A549 (cell line): Measurements from ENCODE around the gene CARNS1. TPM values are rescaled to one million over a fixed set of nuclear protein-coding genes. Genes with fewer than 3 reads are reported as not detected.

Experiments used
- polyA plus RNA-seq, 4 experiments: library from polyadenylated mRNA; depleted of rRNA in 3 of 4; stranded (reverse); fragments of >200 nt; fragmentation: RNase III in 1 of 4; extraction: RNeasy Plus Mini Kit Qiagen cat#74134 plus additional on column Dnase treatment in 1 of 4; gene quantifications; 2 replicates in 3 of 4; 3 replicates in 1 of 4; pipeline ENCODE4 v1.2.3, GENCODE V29; 2011 to 2017
- small RNA-seq, 6 experiments: library from RNA; depleted of rRNA; stranded (forward); fragments of <200 nt; gene quantifications; one replicate each; pipeline ENCODE3, GENCODE V24; 2012

Gene CARNS1
- polyA plus RNA-seq, 2 of the 4 experiments (the other 2 are of a cell fraction) = 0.08 to 0.10 TPM

Small RNAs within 50 kb of the gene (small RNA-seq; reads per million reads assigned to genes)
- gene RNU6-1238P = 0 reads per million in 6 experiments

Other genes with a start within 250 kb of the CARNS1 start
- 20.1 and 20.5 TPM in 2 replicates for gene GRK2, start 149.2 kb upstream of the CARNS1 start, polyA plus RNA-seq (2011; rRNA removed)
- gene GRK2, start 149.2 kb upstream of the CARNS1 start, polyA plus RNA-seq (2017; fragmentation: RNase III; extraction: RNeasy Plus Mini Kit Qiagen cat#74134 plus additional on column Dnase treatment) = 27.0 to 29.7 TPM (median 29.5 TPM) in 3 replicates
- gene ANKRD13D, start 126.4 kb upstream of the CARNS1 start, polyA plus RNA-seq (2011; rRNA removed) = 15.4 and 17.0 TPM in 2 replicates
- 22.5 to 24.5 TPM (median 24.2 TPM) in 3 replicates for gene ANKRD13D, start 126.4 kb upstream of the CARNS1 start, polyA plus RNA-seq (2017; fragmentation: RNase III; extraction: RNeasy Plus Mini Kit Qiagen cat#74134 plus additional on column Dnase treatment)
- 13.7 and 13.9 TPM in 2 replicates for gene SSH3, start 112.1 kb upstream of the CARNS1 start, polyA plus RNA-seq (2011; rRNA removed)
- 18.6 to 24.1 TPM (median 23.8 TPM) in 3 replicates for gene SSH3, start 112.1 kb upstream of the CARNS1 start, polyA plus RNA-seq (2017; fragmentation: RNase III; extraction: RNeasy Plus Mini Kit Qiagen cat#74134 plus additional on column Dnase treatment)
- 140 and 157 TPM in 2 replicates for gene POLD4, start 62.1 kb upstream of the CARNS1 start, polyA plus RNA-seq (2011; rRNA removed)
- 131 to 159 TPM (median 148 TPM) in 3 replicates for gene POLD4, start 62.1 kb upstream of the CARNS1 start, polyA plus RNA-seq (2017; fragmentation: RNase III; extraction: RNeasy Plus Mini Kit Qiagen cat#74134 plus additional on column Dnase treatment)
- gene CLCF1, start 42.1 kb upstream of the CARNS1 start, polyA plus RNA-seq (2011; rRNA removed) = 23.9 and 25.8 TPM in 2 replicates
- 31.0 to 37.1 TPM (median 36.0 TPM) in 3 replicates for gene CLCF1, start 42.1 kb upstream of the CARNS1 start, polyA plus RNA-seq (2017; fragmentation: RNase III; extraction: RNeasy Plus Mini Kit Qiagen cat#74134 plus additional on column Dnase treatment)
- gene RAD9A, start 23.7 kb upstream of the CARNS1 start, polyA plus RNA-seq (2011; rRNA removed) = 19.0 and 19.6 TPM in 2 replicates
- gene RAD9A, start 23.7 kb upstream of the CARNS1 start, polyA plus RNA-seq (2017; fragmentation: RNase III; extraction: RNeasy Plus Mini Kit Qiagen cat#74134 plus additional on column Dnase treatment) = 41.6 to 43.7 TPM (median 43.0 TPM) in 3 replicates
- gene PPP1CA, start 13.8 kb upstream of the CARNS1 start, polyA plus RNA-seq (2011; rRNA removed) = 174 and 178 TPM in 2 replicates
- 200 to 208 TPM (median 205 TPM) in 3 replicates for gene PPP1CA, start 13.8 kb upstream of the CARNS1 start, polyA plus RNA-seq (2017; fragmentation: RNase III; extraction: RNeasy Plus Mini Kit Qiagen cat#74134 plus additional on column Dnase treatment)
- gene TBC1D10C, start 11.6 kb upstream of the CARNS1 start, polyA plus RNA-seq (2011; rRNA removed) = not detected in 2 replicates
- 0.08 TPM in 1 of 3 replicates, not detected in the others for gene TBC1D10C, start 11.6 kb upstream of the CARNS1 start, polyA plus RNA-seq (2017; fragmentation: RNase III; extraction: RNeasy Plus Mini Kit Qiagen cat#74134 plus additional on column Dnase treatment)
- gene RPS6KB2, start 12.8 kb downstream of the CARNS1 start, polyA plus RNA-seq (2011; rRNA removed) = 34.6 and 40.9 TPM in 2 replicates
- 45.4 to 49.2 TPM (median 47.9 TPM) in 3 replicates for gene RPS6KB2, start 12.8 kb downstream of the CARNS1 start, polyA plus RNA-seq (2017; fragmentation: RNase III; extraction: RNeasy Plus Mini Kit Qiagen cat#74134 plus additional on column Dnase treatment)
- 0.19 and 0.34 TPM in 2 replicates for gene PTPRCAP, start 22.0 kb downstream of the CARNS1 start, polyA plus RNA-seq (2011; rRNA removed)
- 0.25 to 0.56 TPM (median 0.36 TPM) in 3 replicates for gene PTPRCAP, start 22.0 kb downstream of the CARNS1 start, polyA plus RNA-seq (2017; fragmentation: RNase III; extraction: RNeasy Plus Mini Kit Qiagen cat#74134 plus additional on column Dnase treatment)
- gene CORO1B, start 27.8 kb downstream of the CARNS1 start, polyA plus RNA-seq (2011; rRNA removed) = 34.6 and 38.0 TPM in 2 replicates
- 37.9 to 46.0 TPM (median 44.2 TPM) in 3 replicates for gene CORO1B, start 27.8 kb downstream of the CARNS1 start, polyA plus RNA-seq (2017; fragmentation: RNase III; extraction: RNeasy Plus Mini Kit Qiagen cat#74134 plus additional on column Dnase treatment)
- gene GPR152, start 37.1 kb downstream of the CARNS1 start, polyA plus RNA-seq (2011; rRNA removed) = not detected in 2 replicates
- not detected in 3 replicates for gene GPR152, start 37.1 kb downstream of the CARNS1 start, polyA plus RNA-seq (2017; fragmentation: RNase III; extraction: RNeasy Plus Mini Kit Qiagen cat#74134 plus additional on column Dnase treatment)
- not detected in 2 replicates for gene CABP4, start 39.7 kb downstream of the CARNS1 start, polyA plus RNA-seq (2011; rRNA removed)
- not detected in 3 replicates for gene CABP4, start 39.7 kb downstream of the CARNS1 start, polyA plus RNA-seq (2017; fragmentation: RNase III; extraction: RNeasy Plus Mini Kit Qiagen cat#74134 plus additional on column Dnase treatment)
- gene TMEM134, start 53.6 kb downstream of the CARNS1 start, polyA plus RNA-seq (2011; rRNA removed) = 18.1 and 18.8 TPM in 2 replicates
- 18.0 to 20.6 TPM (median 18.9 TPM) in 3 replicates for gene TMEM134, start 53.6 kb downstream of the CARNS1 start, polyA plus RNA-seq (2017; fragmentation: RNase III; extraction: RNeasy Plus Mini Kit Qiagen cat#74134 plus additional on column Dnase treatment)
- gene AIP, start 67.3 kb downstream of the CARNS1 start, polyA plus RNA-seq (2011; rRNA removed) = 50.8 and 56.3 TPM in 2 replicates
- 57.1 to 74.1 TPM (median 68.8 TPM) in 3 replicates for gene AIP, start 67.3 kb downstream of the CARNS1 start, polyA plus RNA-seq (2017; fragmentation: RNase III; extraction: RNeasy Plus Mini Kit Qiagen cat#74134 plus additional on column Dnase treatment)
- gene PITPNM1, start 89.7 kb downstream of the CARNS1 start, polyA plus RNA-seq (2011; rRNA removed) = 13.0 and 14.2 TPM in 2 replicates
- gene PITPNM1, start 89.7 kb downstream of the CARNS1 start, polyA plus RNA-seq (2017; fragmentation: RNase III; extraction: RNeasy Plus Mini Kit Qiagen cat#74134 plus additional on column Dnase treatment) = 32.6 to 42.0 TPM (median 36.4 TPM) in 3 replicates
- gene CDK2AP2, start 92.5 kb downstream of the CARNS1 start, polyA plus RNA-seq (2011; rRNA removed) = 36.6 and 38.7 TPM in 2 replicates
- gene CDK2AP2, start 92.5 kb downstream of the CARNS1 start, polyA plus RNA-seq (2017; fragmentation: RNase III; extraction: RNeasy Plus Mini Kit Qiagen cat#74134 plus additional on column Dnase treatment) = 47.8 to 53.1 TPM (median 51.3 TPM) in 3 replicates
- not detected in 2 replicates for gene CABP2, start 107.8 kb downstream of the CARNS1 start, polyA plus RNA-seq (2011; rRNA removed)
- gene CABP2, start 107.8 kb downstream of the CARNS1 start, polyA plus RNA-seq (2017; fragmentation: RNase III; extraction: RNeasy Plus Mini Kit Qiagen cat#74134 plus additional on column Dnase treatment) = not detected in 3 replicates
- gene GSTP1, start 168.1 kb downstream of the CARNS1 start, polyA plus RNA-seq (2011; rRNA removed) = 1,034 and 1,447 TPM in 2 replicates
- gene GSTP1, start 168.1 kb downstream of the CARNS1 start, polyA plus RNA-seq (2017; fragmentation: RNase III; extraction: RNeasy Plus Mini Kit Qiagen cat#74134 plus additional on column Dnase treatment) = 971 to 1,024 TPM (median 991 TPM) in 3 replicates
- gene NDUFV1, start 191.3 kb downstream of the CARNS1 start, polyA plus RNA-seq (2011; rRNA removed) = 78.8 and 95.1 TPM in 2 replicates
- 163 to 176 TPM (median 164 TPM) in 3 replicates for gene NDUFV1, start 191.3 kb downstream of the CARNS1 start, polyA plus RNA-seq (2017; fragmentation: RNase III; extraction: RNeasy Plus Mini Kit Qiagen cat#74134 plus additional on column Dnase treatment)
- gene NUDT8, start 214.3 kb downstream of the CARNS1 start, polyA plus RNA-seq (2011; rRNA removed) = 1.8 and 2.6 TPM in 2 replicates
- 5.4 to 7.8 TPM (median 5.6 TPM) in 3 replicates for gene NUDT8, start 214.3 kb downstream of the CARNS1 start, polyA plus RNA-seq (2017; fragmentation: RNase III; extraction: RNeasy Plus Mini Kit Qiagen cat#74134 plus additional on column Dnase treatment)
- not detected in 2 replicates for gene TBX10, start 224.1 kb downstream of the CARNS1 start, polyA plus RNA-seq (2011; rRNA removed)
- gene TBX10, start 224.1 kb downstream of the CARNS1 start, polyA plus RNA-seq (2017; fragmentation: RNase III; extraction: RNeasy Plus Mini Kit Qiagen cat#74134 plus additional on column Dnase treatment) = not detected in 3 replicates
- gene ACY3, start 235.1 kb downstream of the CARNS1 start, polyA plus RNA-seq (2011; rRNA removed) = 1.4 and 1.8 TPM in 2 replicates
- gene ACY3, start 235.1 kb downstream of the CARNS1 start, polyA plus RNA-seq (2017; fragmentation: RNase III; extraction: RNeasy Plus Mini Kit Qiagen cat#74134 plus additional on column Dnase treatment) = 0.62 to 1.1 TPM (median 1.0 TPM) in 3 replicates